ENCODE data around the gene ACKR2. TPM values are rescaled to one million over a fixed set of nuclear protein-coding genes. Genes with fewer than 3 reads are reported as not detected.

ACKR2 gene
- total RNA-seq, 1 experiment from 2014 or later, result not detected

GRCh38 chr3:42874749-42875148 is 65.5 kb downstream of the ACKR2 start:
- no peak overlapping the region for H2BK120ac ChIP-seq (ENCODE audit: low read depth, low read length, poor library complexity, severe bottlenecking)
- no peak overlapping the region for H2BK15ac ChIP-seq (ENCODE audit: low read depth, low read length)
- H3K27ac ChIP-seq (ENCODE audit: insufficient read length, low read depth, low read length), result no peak overlapping the region
- no peaks in the 10 kb centered on the region for H3K27me3 ChIP-seq (ENCODE audit: insufficient read depth, low read length)
- H2AK5ac ChIP-seq (ENCODE audit: insufficient read length, low read length), result no peak overlapping the region
- H3K4ac ChIP-seq (ENCODE audit: low read depth, low read length), result no peak overlapping the region
- H4K91ac ChIP-seq (ENCODE audit: insufficient read length, low read depth, low read length), result no peak overlapping the region
- WGBS (ENCODE audit: extremely low coverage, insufficient read length, low lambda C conversion rate), result no CpG with 5 or more reads among the region's 10 CpGs
- H3K4me2 ChIP-seq (ENCODE audit: insufficient read depth, insufficient read length, low read length), result no peak overlapping the region
- H3K79me1 ChIP-seq (ENCODE audit: insufficient read depth, low read depth, low read length, poor library complexity, severe bottlenecking), result no peaks in the 10 kb centered on the region
- Mint-ChIP-seq H3K4me1 (peaks cover 4% of the 10 kb centered on the region in 2 experiments), H3K27ac (no peak overlapping the region), H3K27me3 (ENCODE audit: low read depth) (peaks cover 4% of the 10 kb centered on the region), H3K36me3 (ENCODE audit: insufficient read depth in 1 of 3, low read depth in 3 of 3) (no peaks in the 10 kb centered on the region), H3K9me3 (no peaks in the 10 kb centered on the region), H3K4me3 (no peak overlapping the region)
- no peak overlapping the region for H3K18ac ChIP-seq (ENCODE audit: insufficient read length, low read depth, low read length)
- H3K9ac ChIP-seq (ENCODE audit: extremely low read depth, insufficient read length, low read length), result no peak overlapping the region
- no peaks in the 10 kb centered on the region for H4K20me1 ChIP-seq (ENCODE audit: control insufficient read depth, insufficient read depth, insufficient read length)
- H2BK20ac ChIP-seq (ENCODE audit: low read depth, low read length, poor library complexity, severe bottlenecking), result no peak overlapping the region
- no peak overlapping the region for H2BK12ac ChIP-seq (ENCODE audit: insufficient read length, low read depth, low read length)
- H3K4me1 ChIP-seq (ENCODE audit: insufficient read depth, low read length), result peaks cover 3% of the 10 kb centered on the region; the same call in 1 of the 2 replicates
- H4K8ac ChIP-seq (replicated peaks; ENCODE audit: insufficient read length, low read depth, low read length), result no peak overlapping the region
- H3K14ac ChIP-seq (ENCODE audit: insufficient read depth, low read length), result no peak overlapping the region
- no peak overlapping the region for H2BK5ac ChIP-seq (ENCODE audit: insufficient read length, low read length)
- H3T11ph ChIP-seq (ENCODE audit: low read length), result no peak overlapping the region
- H2AFZ ChIP-seq (ENCODE audit: low read length), result no peak overlapping the region
- no peak for DNase-seq
- H3K56ac ChIP-seq (ENCODE audit: insufficient read length, low read depth, low read length), result no peak overlapping the region
- no peak overlapping the region for H4K5ac ChIP-seq (ENCODE audit: insufficient read length, low read depth, low read length)
- H3K9me3 ChIP-seq (ENCODE audit: control insufficient read depth, low read depth, low read length), result no peaks in the 10 kb centered on the region
- H3K23ac ChIP-seq (ENCODE audit: insufficient read length, low read depth, low read length), result no peak overlapping the region
- H3K79me2 ChIP-seq (ENCODE audit: insufficient read depth, low read length), result no peaks in the 10 kb centered on the region
- no peaks in the 10 kb centered on the region for H3K23me2 ChIP-seq (ENCODE audit: insufficient read length, low read depth, low read length, poor library complexity, severe bottlenecking)
- TF ChIP-seq CTCF (conservative IDR thresholded peaks at IDR 0.05), result no peak
